Measurements from ENCODE around the gene LIMK1.

Gene LIMK1

GRCh38 chr7:74047804-74048380, 35.7 kb upstream of the LIMK1 start:
- Histone ChIP-seq H3K4me3 (ENCODE audit: low read depth, low read length, poor library complexity, severe bottlenecking) (no peak overlapping the region), H3K9me2 (ENCODE audit: low read depth, low read length) (no peaks in the 10 kb centered on the region), H3K4me2 (ENCODE audit: low read length) (no peak overlapping the region), H3K79me2 (ENCODE audit: insufficient read depth, low read length) (no peaks in the 10 kb centered on the region), H3F3A (ENCODE audit: insufficient read depth, low read length) (no peaks in the 10 kb centered on the region), H3K9ac (ENCODE audit: low read length) (no peak overlapping the region), H4K20me1 (ENCODE audit: insufficient read depth, low read length) (no peaks in the 10 kb centered on the region), H3K36me3 (ENCODE audit: insufficient read depth, low read length) (no peaks in the 10 kb centered on the region), H3K27me3 (ENCODE audit: insufficient read depth, low read length) (no peaks in the 10 kb centered on the region), H3K4me1 (ENCODE audit: insufficient read depth, low read length, severe bottlenecking) (no peaks in the 10 kb centered on the region), H3K9me3 (ENCODE audit: low read length) (no peaks in the 10 kb centered on the region), H3K27ac (ENCODE audit: low read depth, low read length, poor library complexity, severe bottlenecking) (no peak overlapping the region), H2AFZ (ENCODE audit: low read length) (no peak overlapping the region)
- no peak for TF ChIP-seq CTCF (IDR thresholded peaks at IDR 0.05; ENCODE audit: low read length)
- TF ChIP-seq EZH2 (IDR thresholded peaks at IDR 0.05; ENCODE audit: borderline replicate concordance, low read length), result no peak

GRCh38 chr7:74048999-74049599, 34.5 kb upstream of the LIMK1 start:
- Histone ChIP-seq H3K27me3 (ENCODE audit: insufficient read depth, low read length) (no peaks in the 10 kb centered on the region), H3K9me3 (ENCODE audit: low read length) (no peaks in the 10 kb centered on the region), H3K4me3 (ENCODE audit: low read depth, low read length, poor library complexity, severe bottlenecking) (no peak overlapping the region), H4K20me1 (ENCODE audit: insufficient read depth, low read length) (no peaks in the 10 kb centered on the region), H3K36me3 (ENCODE audit: insufficient read depth, low read length) (no peaks in the 10 kb centered on the region), H3K27ac (ENCODE audit: low read depth, low read length, poor library complexity, severe bottlenecking) (no peak overlapping the region), H3K4me2 (ENCODE audit: low read length) (no peak overlapping the region), H3K4me1 (ENCODE audit: insufficient read depth, low read length, severe bottlenecking) (no peaks in the 10 kb centered on the region), H3F3A (ENCODE audit: insufficient read depth, low read length) (no peaks in the 10 kb centered on the region), H3K79me2 (ENCODE audit: insufficient read depth, low read length) (no peaks in the 10 kb centered on the region), H3K9me2 (ENCODE audit: low read depth, low read length) (no peaks in the 10 kb centered on the region), H3K9ac (ENCODE audit: low read length) (no peak overlapping the region), H2AFZ (ENCODE audit: low read length) (no peak overlapping the region)
- TF ChIP-seq CTCF (IDR thresholded peaks at IDR 0.05; ENCODE audit: low read length) (no peak), EZH2 (IDR thresholded peaks at IDR 0.05; ENCODE audit: borderline replicate concordance, low read length) (no peak)

GRCh38 chr7:74049997-74050798, 33.4 kb upstream of the LIMK1 start:
- no peak overlapping the region for H3K27ac ChIP-seq (ENCODE audit: low read depth, low read length, poor library complexity, severe bottlenecking)
- H3K27me3 ChIP-seq (ENCODE audit: insufficient read depth, low read length), result no peaks in the 10 kb centered on the region
- H3K9ac ChIP-seq (ENCODE audit: low read length), result no peak overlapping the region
- TF ChIP-seq EZH2 (IDR thresholded peaks at IDR 0.05; ENCODE audit: borderline replicate concordance, low read length) (no peak), CTCF (IDR thresholded peaks at IDR 0.05; ENCODE audit: low read length) (no peak)
- no peaks in the 10 kb centered on the region for H3F3A ChIP-seq (ENCODE audit: insufficient read depth, low read length)
- H4K20me1 ChIP-seq (ENCODE audit: insufficient read depth, low read length), result no peaks in the 10 kb centered on the region
- H3K4me2 ChIP-seq (ENCODE audit: low read length), result no peak overlapping the region
- no peaks in the 10 kb centered on the region for H3K79me2 ChIP-seq (ENCODE audit: insufficient read depth, low read length)
- H3K36me3 ChIP-seq (ENCODE audit: insufficient read depth, low read length), result no peaks in the 10 kb centered on the region
- H3K4me1 ChIP-seq (ENCODE audit: insufficient read depth, low read length, severe bottlenecking), result no peaks in the 10 kb centered on the region
- H2AFZ ChIP-seq (ENCODE audit: low read length), result no peak overlapping the region
- no peaks in the 10 kb centered on the region for H3K9me3 ChIP-seq (ENCODE audit: low read length)
- no peak overlapping the region for H3K4me3 ChIP-seq (ENCODE audit: low read depth, low read length, poor library complexity, severe bottlenecking)
- no peaks in the 10 kb centered on the region for H3K9me2 ChIP-seq (ENCODE audit: low read depth, low read length)
